A673 (cell line): ENCODE data around the gene ACYP2.

ENCODE experiments used
- EZH2 ChIP-seq: fragments of 200-600 bp; sonication (generic); IDR thresholded peaks from 2 replicates; pipeline ENCODE4 v1.6.1; 2017; ENCODE audit warnings: borderline replicate concordance, low read depth, mild to moderate bottlenecking, mixed read lengths, antibody characterized with exemption, low read length; ENCODE audit not compliant: poor library complexity, severe bottlenecking
- TF ChIP-seq, protein P1 (sequence below): fragments of 300-800, 200-600 bp; sonication (generic); conservative IDR thresholded peaks from 2 replicates; pipeline ENCODE4 v1.5.1; 2017; ENCODE audit warnings: low read depth, mild to moderate bottlenecking, antibody characterized with exemption, low read length, moderate library complexity, mixed read lengths

DNA sequence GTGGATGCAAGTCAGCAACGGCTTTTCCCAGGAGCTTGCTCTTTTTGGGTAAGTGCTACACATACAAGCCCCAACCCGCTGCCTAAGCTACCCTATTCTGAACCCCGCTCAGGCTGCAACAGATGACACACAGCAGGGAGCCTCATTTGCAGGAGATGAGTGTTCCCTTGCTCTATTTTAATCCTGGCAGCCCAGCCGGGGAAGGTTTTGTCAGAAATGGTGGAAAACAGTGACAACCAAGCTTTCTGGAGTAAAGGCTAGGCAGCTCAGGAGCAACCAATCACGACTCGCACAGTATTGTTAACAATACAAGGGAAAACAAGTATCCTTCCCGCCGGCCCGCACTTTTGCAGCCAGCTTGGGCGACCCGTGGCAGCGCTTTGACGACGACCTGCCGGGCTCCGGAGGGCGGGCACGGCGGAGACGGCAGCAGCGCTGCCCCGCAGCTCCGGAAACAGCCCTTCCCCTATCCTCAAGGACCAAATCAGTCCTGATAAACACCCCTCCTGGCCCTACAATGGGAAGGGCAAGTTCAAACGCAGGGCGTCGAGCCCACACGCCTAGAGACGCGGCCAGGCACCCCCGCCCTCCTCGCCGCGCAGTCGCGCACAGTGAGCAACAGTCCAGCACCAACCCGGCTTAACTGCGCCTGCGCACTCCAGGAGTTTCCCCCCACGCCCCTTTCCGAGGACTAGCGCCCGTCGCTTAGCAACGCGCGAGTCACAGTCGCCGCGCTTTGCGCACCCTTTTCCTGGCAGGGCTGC, 214.9 kb downstream of the ACYP2 start:
- TF ChIP-seq EZH2 = no peak
- TF ChIP-seq, protein P1, sequence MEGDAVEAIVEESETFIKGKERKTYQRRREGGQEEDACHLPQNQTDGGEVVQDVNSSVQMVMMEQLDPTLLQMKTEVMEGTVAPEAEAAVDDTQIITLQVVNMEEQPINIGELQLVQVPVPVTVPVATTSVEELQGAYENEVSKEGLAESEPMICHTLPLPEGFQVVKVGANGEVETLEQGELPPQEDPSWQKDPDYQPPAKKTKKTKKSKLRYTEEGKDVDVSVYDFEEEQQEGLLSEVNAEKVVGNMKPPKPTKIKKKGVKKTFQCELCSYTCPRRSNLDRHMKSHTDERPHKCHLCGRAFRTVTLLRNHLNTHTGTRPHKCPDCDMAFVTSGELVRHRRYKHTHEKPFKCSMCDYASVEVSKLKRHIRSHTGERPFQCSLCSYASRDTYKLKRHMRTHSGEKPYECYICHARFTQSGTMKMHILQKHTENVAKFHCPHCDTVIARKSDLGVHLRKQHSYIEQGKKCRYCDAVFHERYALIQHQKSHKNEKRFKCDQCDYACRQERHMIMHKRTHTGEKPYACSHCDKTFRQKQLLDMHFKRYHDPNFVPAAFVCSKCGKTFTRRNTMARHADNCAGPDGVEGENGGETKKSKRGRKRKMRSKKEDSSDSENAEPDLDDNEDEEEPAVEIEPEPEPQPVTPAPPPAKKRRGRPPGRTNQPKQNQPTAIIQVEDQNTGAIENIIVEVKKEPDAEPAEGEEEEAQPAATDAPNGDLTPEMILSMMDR = no peak
